ENCODE data around the gene CCL1.
"Not testable (repeated sequence)": the region's sequence is repeated elsewhere in the genome, so short reads cannot be mapped to it uniquely, and the experiment has no call there.

The CCL1 gene

GRCh38 chr17:34357398-34357797 lies 5.6 kb downstream of the CCL1 start:
- DNase-seq, result no peak

GRCh38 chr17:34356194-34356593 lies 6.8 kb downstream of the CCL1 start, which contains the start of gene CCL13:
Gene CCL13 (plus strand): TSS chr17:34356480. CDS start chr17:34356527, 47 bp downstream.
- DNase-seq, result no peak

GRCh38 chr17:34354637-34355036 lies 8.4 kb downstream of the CCL1 start:
- no peak for DNase-seq

GRCh38 chr17:34352191-34352590 lies 10.8 kb downstream of the CCL1 start:
- DNase-seq, result no peak

GRCh38 chr17:34351096-34351495 lies 11.9 kb downstream of the CCL1 start:
- no peak for DNase-seq

GRCh38 chr17:34349751-34350150 lies 13.3 kb downstream of the CCL1 start:
- DNase-seq, result no peak

- no peak for DNase-seq
Measured at GRCh38 chr17:34347063-34347462, 16.0 kb downstream of the CCL1 start.

GRCh38 chr17:34341916-34342315 lies 21.1 kb downstream of the CCL1 start:
- DNase-seq, result no peak

GRCh38 chr17:34339138-34339770 lies 23.8 kb downstream of the CCL1 start:
- no peak for DNase-seq

- DNase-seq, result no peak
Measured at GRCh38 chr17:34337701-34338100, 25.3 kb downstream of the CCL1 start.

- DNase-seq, result not testable (repeated sequence)
Measured at GRCh38 chr17:34327580-34327979, 35.5 kb downstream of the CCL1 start.

GRCh38 chr17:34321964-34322363 lies 41.1 kb downstream of the CCL1 start:
- DNase-seq, result no peak

- no peak for DNase-seq
Measured at GRCh38 chr17:34319039-34319483, 44.0 kb downstream of the CCL1 start, which contains the start of gene CCL8. Gene CCL8 (plus strand): TSS chr17:34319435. CDS start chr17:34319502, 67 bp downstream.

GRCh38 chr17:34318474-34318873 lies 44.6 kb downstream of the CCL1 start:
- no peak for DNase-seq

GRCh38 chr17:34314279-34314678 lies 48.8 kb downstream of the CCL1 start:
- no peak for DNase-seq

GRCh38 chr17:34313164-34313563 lies 49.9 kb downstream of the CCL1 start:
- DNase-seq, result no peak

GRCh38 chr17:34312080-34312479 lies 51.0 kb downstream of the CCL1 start:
- no peak for DNase-seq

- DNase-seq, result no peak
Measured at GRCh38 chr17:34311291-34311690, 51.7 kb downstream of the CCL1 start.

Data from GDM1 (cell line).